Mammary epithelial cell (primary cell): Measurements from ENCODE around the gene FADS6.

Experiments used
- EZH2 ChIP-seq: IDR thresholded peaks from 2 replicates; pipeline ENCODE4 v1.6.1; 2012; ENCODE audit warnings: low read length, inconsistent platforms, borderline replicate concordance
- TF ChIP-seq, protein P1 (sequence below), 2 donors: IDR thresholded peaks in 1 of 2; conservative IDR thresholded peaks in 1 of 2; 2 replicates each; pipeline ENCODE4 v1.5.1; 2011 to 2012; ENCODE audit warnings: inconsistent platforms in 2 of 2, low read length in 2 of 2, mild to moderate bottlenecking in 2 of 2, control low read depth in 1 of 2, low read depth in 1 of 2; ENCODE audit not compliant: insufficient read depth in 1 of 2; ENCODE audit errors: extremely low read depth in 1 of 2

DNA sequence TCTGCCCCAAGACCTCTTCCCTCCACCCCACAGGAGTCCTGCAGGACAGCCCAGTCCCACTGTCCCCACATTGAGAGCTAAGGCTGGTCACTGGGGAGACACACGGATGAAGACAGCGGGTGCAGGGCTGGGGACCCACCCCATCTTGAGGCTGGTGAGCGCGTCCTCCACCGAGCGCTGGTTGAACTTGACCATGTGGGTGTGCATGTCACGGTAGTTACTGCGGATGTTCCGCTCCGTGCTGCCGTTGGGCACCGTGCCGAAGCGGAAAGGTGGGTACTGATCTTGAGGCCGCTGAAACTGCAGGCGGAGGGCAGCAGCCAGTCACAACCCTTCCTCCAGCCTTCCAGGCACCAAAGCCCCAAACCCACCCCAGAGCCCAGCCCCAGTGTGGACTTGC, 46.8 kb downstream of the FADS6 start:
- TF ChIP-seq, protein P1, sequence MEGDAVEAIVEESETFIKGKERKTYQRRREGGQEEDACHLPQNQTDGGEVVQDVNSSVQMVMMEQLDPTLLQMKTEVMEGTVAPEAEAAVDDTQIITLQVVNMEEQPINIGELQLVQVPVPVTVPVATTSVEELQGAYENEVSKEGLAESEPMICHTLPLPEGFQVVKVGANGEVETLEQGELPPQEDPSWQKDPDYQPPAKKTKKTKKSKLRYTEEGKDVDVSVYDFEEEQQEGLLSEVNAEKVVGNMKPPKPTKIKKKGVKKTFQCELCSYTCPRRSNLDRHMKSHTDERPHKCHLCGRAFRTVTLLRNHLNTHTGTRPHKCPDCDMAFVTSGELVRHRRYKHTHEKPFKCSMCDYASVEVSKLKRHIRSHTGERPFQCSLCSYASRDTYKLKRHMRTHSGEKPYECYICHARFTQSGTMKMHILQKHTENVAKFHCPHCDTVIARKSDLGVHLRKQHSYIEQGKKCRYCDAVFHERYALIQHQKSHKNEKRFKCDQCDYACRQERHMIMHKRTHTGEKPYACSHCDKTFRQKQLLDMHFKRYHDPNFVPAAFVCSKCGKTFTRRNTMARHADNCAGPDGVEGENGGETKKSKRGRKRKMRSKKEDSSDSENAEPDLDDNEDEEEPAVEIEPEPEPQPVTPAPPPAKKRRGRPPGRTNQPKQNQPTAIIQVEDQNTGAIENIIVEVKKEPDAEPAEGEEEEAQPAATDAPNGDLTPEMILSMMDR (conservative IDR thresholded peaks at IDR 0.05 in 1 of 2, IDR thresholded peaks at IDR 0.05 in 1 of 2; ENCODE audit: extremely low read depth in 1 of 2, insufficient read depth in 1 of 2, low read depth in 1 of 2, low read length in 2 of 2): no peak
- no peak for TF ChIP-seq EZH2
